ENCODE measurements around the gene TMEM8B. TPM values are rescaled to one million over a fixed set of nuclear protein-coding genes. Genes with fewer than 3 reads are reported as not detected.

The TMEM8B gene
- total and polyA plus RNA-seq, 2 donors (not counting 1 experiment from before 2014, with no cell fraction given): 12.2 to 14.5 TPM

DNA sequence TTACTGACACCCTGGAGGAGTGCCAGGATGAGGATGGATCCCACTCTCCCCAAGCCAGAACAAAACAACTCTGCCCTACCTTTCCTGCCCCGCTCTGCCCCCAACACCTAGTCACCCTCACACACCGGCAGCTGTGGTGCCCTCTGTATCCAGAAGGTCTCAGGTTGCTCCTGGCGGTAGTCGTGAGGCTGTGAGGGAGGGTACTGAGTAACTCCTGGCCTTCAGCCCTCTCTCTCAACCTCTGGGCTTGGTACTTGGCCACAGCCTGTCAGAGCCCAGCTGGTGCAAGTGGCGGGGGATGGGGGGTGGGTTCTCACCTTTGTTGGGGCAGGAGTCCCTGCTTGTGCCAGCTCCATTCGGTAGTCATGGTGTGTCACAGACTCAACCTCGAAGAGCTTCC lies 18.9 kb upstream of the TMEM8B start:
- ChIA-PET CTCF (no interaction called here), POLR2A (no interaction called here)
- Mint-ChIP-seq H3K4me1 (peaks cover 26% of the 10 kb centered on the region), H3K4me3 (no peak overlapping the region), H3K27me3 (no peaks in the 10 kb centered on the region), H3K27ac (no peak overlapping the region), H3K9me3 (ENCODE audit: insufficient read depth) (no peaks in the 10 kb centered on the region)
- Histone ChIP-seq H2AFZ (ENCODE audit: insufficient read depth, low read depth, low read length, poor library complexity, severe bottlenecking) (no peak overlapping the region), H3K9me3 (ENCODE audit: control extremely low read depth in 1 of 3, control insufficient read depth in 2 of 3, insufficient read depth in 1 of 3, low read length in 2 of 3) (no peaks in the 10 kb centered on the region), H3K36me3 (replicated peaks in 1 of 2; ENCODE audit: control extremely low read depth in 1 of 2, control insufficient read depth in 1 of 2, extremely low read depth in 1 of 2, insufficient read depth in 2 of 2, low read length in 1 of 2) (peaks cover 0 to 17% of the 10 kb centered on the region in 2 experiments), H4K20me1 (ENCODE audit: control insufficient read depth, insufficient read depth, low read length, poor library complexity, severe bottlenecking) (no peaks in the 10 kb centered on the region), H3K27me3 (replicated peaks in 1 of 4; ENCODE audit: control extremely low read depth in 1 of 4, control insufficient read depth in 3 of 4, insufficient read depth in 4 of 4, low read length in 3 of 4) (no peaks in the 10 kb centered on the region), H3K4me2 (replicated peaks; ENCODE audit: low read depth, low read length, poor library complexity, severe bottlenecking) (no peak overlapping the region), H3K27ac (ENCODE audit: low read length in 2 of 2) (no peak overlapping the region), H3K4me1 (ENCODE audit: control insufficient read depth in 2 of 2, insufficient read depth in 2 of 2, low read length in 2 of 2) (peaks cover 26 to 33% of the 10 kb centered on the region in 2 donors), H3K79me2 (ENCODE audit: control insufficient read depth, insufficient read depth, low read length) (no peaks in the 10 kb centered on the region), H3K4me3 (ENCODE audit: control extremely low read depth in 1 of 5, extremely low read depth in 1 of 5, insufficient read depth in 1 of 5, low read depth in 2 of 5, low read length in 4 of 5) (no peak overlapping the region), H3K9ac (ENCODE audit: low read length) (no peak overlapping the region)
- 88% methylated on average over 3 of the region's 7 CpGs for WGBS (ENCODE audit: insufficient coverage)
- no peak for DNase-seq
- ATAC-seq (ENCODE audit: low read depth): no peak
- intact Hi-C loops (cut with micrococcal nuclease): loop anchor here (5.0 kb wide), 1 partner anchor 1143 kb away; a partner anchor contains a TSS
- TF ChIP-seq, protein P1, sequence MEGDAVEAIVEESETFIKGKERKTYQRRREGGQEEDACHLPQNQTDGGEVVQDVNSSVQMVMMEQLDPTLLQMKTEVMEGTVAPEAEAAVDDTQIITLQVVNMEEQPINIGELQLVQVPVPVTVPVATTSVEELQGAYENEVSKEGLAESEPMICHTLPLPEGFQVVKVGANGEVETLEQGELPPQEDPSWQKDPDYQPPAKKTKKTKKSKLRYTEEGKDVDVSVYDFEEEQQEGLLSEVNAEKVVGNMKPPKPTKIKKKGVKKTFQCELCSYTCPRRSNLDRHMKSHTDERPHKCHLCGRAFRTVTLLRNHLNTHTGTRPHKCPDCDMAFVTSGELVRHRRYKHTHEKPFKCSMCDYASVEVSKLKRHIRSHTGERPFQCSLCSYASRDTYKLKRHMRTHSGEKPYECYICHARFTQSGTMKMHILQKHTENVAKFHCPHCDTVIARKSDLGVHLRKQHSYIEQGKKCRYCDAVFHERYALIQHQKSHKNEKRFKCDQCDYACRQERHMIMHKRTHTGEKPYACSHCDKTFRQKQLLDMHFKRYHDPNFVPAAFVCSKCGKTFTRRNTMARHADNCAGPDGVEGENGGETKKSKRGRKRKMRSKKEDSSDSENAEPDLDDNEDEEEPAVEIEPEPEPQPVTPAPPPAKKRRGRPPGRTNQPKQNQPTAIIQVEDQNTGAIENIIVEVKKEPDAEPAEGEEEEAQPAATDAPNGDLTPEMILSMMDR (IDR thresholded peaks at IDR 0.05): no peak
- no peak for TF ChIP-seq EZH2 (IDR thresholded peaks at IDR 0.05; ENCODE audit: borderline replicate concordance, insufficient read depth, low read depth, low read length, poor library complexity, severe bottlenecking)

DNA sequence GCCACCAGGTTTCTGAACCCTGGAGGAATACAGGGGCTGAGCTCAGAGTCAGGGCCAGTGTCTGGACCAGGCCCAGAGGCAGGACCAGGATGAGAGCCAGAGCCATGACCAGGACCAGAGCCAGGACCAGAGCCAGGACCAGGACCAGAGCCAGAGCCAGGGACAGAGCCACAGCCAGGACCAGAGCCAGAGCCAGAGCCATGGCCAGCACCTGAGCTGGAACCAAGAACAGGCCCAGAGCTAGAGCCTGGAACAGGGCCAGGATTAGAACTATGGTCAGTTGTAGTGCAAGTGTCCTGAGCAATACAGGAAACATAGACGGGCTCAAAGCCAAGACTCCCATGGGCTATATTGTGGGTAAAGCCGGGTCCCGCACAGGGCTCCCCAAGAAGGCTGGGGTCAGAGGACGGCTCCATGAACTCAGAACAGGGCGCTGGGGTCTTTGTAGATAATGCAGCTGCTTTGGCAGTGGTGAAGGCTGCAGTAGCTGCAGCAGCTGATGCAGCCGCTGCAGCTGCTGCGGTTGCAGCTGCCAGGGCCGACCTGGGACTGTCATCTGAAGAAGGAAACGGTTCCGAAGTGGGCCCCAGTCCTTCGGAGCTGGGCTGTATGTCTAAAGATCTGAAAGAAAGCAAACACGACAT lies 17.5 kb upstream of the TMEM8B start:
- ChIA-PET CTCF (interaction anchor here (0.7 to 4.6 kb wide), 12 partner anchors 9 to 207 kb away, joined by 3 to 58 read pairs (median 5); partner anchors contain the start of genes CREB3, FAM221B, NPR2 and TLN1), POLR2A (interaction anchor here (1.3 to 1.6 kb wide), 2 partner anchors 17 to 63 kb away, joined by 3 to 4 read pairs; partner anchors contain the start of genes FAM221B and TMEM8B)
- no peak for TF ChIP-seq EZH2 (IDR thresholded peaks at IDR 0.05; ENCODE audit: borderline replicate concordance, insufficient read depth, low read depth, low read length, poor library complexity, severe bottlenecking)
- TF ChIP-seq, protein P1 (IDR thresholded peaks at IDR 0.05): no peak
- no peaks in the 10 kb centered on the region for H3K27me3 ChIP-seq (replicated peaks in 1 of 4; ENCODE audit: control extremely low read depth in 1 of 4, control insufficient read depth in 3 of 4, insufficient read depth in 4 of 4, low read length in 3 of 4)
- Mint-ChIP-seq H3K9me3 (ENCODE audit: insufficient read depth) (no peaks in the 10 kb centered on the region), H3K27ac (peak overlapping the region; percentile 96), H3K4me1 (peaks cover 30% of the 10 kb centered on the region), H3K27me3 (no peaks in the 10 kb centered on the region), H3K4me3 (peak overlapping the region; percentile 97)
- peaks cover 0 to 8% of the 10 kb centered on the region in 2 experiments for H3K36me3 ChIP-seq (replicated peaks in 1 of 2; ENCODE audit: control extremely low read depth in 1 of 2, control insufficient read depth in 1 of 2, extremely low read depth in 1 of 2, insufficient read depth in 2 of 2, low read length in 1 of 2)
- no peaks in the 10 kb centered on the region for H3K79me2 ChIP-seq (ENCODE audit: control insufficient read depth, insufficient read depth, low read length)
- ATAC-seq (ENCODE audit: low read depth): no peak
- peak overlapping the region; percentile 60 for H3K9ac ChIP-seq (ENCODE audit: low read length)
- DNase-seq: no peak
- H2AFZ ChIP-seq (ENCODE audit: insufficient read depth, low read depth, low read length, poor library complexity, severe bottlenecking): peak overlapping the region; percentile 81
- peak overlapping the region; percentile 50 to 70 for H3K27ac ChIP-seq (ENCODE audit: low read length in 2 of 2)
- H4K20me1 ChIP-seq (ENCODE audit: control insufficient read depth, insufficient read depth, low read length, poor library complexity, severe bottlenecking): no peaks in the 10 kb centered on the region
- no peaks in the 10 kb centered on the region for H3K9me3 ChIP-seq (ENCODE audit: control extremely low read depth in 1 of 3, control insufficient read depth in 2 of 3, insufficient read depth in 1 of 3, low read length in 2 of 3)
- peak overlapping the region; percentile 54 to 76 (median 61) for H3K4me3 ChIP-seq (ENCODE audit: control extremely low read depth in 1 of 5, extremely low read depth in 1 of 5, insufficient read depth in 1 of 5, low read depth in 2 of 5, low read length in 4 of 5)
- H3K4me1 ChIP-seq (ENCODE audit: control insufficient read depth in 2 of 2, insufficient read depth in 2 of 2, low read length in 2 of 2): peaks cover 26 to 33% of the 10 kb centered on the region in 2 donors
- peak overlapping the region; percentile 77 for H3K4me2 ChIP-seq (replicated peaks; ENCODE audit: low read depth, low read length, poor library complexity, severe bottlenecking)
- WGBS (ENCODE audit: insufficient coverage): 23% methylated on average over 12 of the region's 12 CpGs
- intact Hi-C loops (cut with micrococcal nuclease): loop anchor here (1.0 to 5.0 kb wide), 2 partner anchors 63 to 1144 kb away; a partner anchor contains a TSS
